GM19463 (cell line): Measurements from ENCODE around the gene HOXD13.

ENCODE experiments used
- ATAC-seq: cut with Tn5 transposase; IDR thresholded peaks from one replicate; pipeline ENCODE4 v1.9.1; 2021; ENCODE audit warnings: mild to moderate bottlenecking, moderate library complexity; ENCODE audit not compliant: unreplicated experiment

HOXD13 gene

DNA sequence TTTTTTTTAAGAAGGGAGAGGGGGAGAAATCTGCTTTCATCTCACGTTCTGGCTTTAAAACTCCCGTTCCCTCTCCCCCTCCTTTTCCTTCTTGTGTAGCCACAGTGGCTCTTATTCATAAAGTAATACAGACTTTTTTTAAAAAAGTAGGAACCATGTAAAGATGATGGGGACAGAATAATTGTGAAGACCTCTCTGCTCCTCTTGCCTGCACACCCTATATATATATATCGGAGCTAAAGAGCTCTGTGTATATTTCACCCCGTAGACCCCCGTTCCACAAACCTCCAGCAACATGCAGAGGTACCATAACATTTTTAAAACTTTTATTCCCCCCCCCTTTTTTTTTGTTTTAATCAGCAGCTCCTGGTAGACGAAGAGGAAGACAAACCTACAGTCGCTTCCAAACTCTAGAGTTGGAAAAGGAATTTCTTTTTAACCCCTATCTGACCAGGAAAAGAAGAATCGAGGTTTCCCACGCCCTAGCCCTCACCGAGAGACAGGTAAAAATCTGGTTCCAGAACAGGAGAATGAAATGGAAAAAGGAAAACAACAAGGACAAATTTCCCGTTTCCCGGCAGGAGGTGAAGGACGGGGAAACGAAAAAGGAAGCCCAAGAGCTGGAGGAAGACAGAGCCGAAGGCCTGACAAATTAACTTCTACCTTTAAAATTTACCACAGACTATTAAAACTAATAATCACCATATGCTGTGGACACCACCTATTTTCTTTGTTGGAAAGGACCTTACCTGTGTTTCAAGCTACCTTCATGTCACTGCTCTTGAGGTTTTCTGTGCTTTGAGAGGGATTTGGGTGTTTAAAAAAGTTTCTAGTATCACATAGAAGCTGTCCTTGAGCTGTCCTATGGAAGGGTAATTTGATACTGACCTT is 38.7 kb downstream of the HOXD13 start:
- ATAC-seq = no peak

DNA sequence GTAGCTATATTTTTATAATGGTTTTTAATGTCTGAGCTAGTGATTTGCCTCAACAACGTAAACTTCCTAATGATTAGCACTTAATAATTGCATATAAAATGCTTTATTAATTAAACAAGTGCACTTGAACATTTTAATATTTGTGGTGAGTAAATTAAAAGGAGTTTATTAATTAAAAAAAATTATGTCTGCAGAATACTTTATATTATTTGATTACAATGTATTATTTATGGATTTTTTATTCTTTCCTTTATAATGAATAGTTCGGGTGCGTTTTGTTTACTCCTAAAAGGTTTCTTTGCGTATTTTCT is 39.3 kb downstream of the HOXD13 start:
- ATAC-seq = no peak

DNA sequence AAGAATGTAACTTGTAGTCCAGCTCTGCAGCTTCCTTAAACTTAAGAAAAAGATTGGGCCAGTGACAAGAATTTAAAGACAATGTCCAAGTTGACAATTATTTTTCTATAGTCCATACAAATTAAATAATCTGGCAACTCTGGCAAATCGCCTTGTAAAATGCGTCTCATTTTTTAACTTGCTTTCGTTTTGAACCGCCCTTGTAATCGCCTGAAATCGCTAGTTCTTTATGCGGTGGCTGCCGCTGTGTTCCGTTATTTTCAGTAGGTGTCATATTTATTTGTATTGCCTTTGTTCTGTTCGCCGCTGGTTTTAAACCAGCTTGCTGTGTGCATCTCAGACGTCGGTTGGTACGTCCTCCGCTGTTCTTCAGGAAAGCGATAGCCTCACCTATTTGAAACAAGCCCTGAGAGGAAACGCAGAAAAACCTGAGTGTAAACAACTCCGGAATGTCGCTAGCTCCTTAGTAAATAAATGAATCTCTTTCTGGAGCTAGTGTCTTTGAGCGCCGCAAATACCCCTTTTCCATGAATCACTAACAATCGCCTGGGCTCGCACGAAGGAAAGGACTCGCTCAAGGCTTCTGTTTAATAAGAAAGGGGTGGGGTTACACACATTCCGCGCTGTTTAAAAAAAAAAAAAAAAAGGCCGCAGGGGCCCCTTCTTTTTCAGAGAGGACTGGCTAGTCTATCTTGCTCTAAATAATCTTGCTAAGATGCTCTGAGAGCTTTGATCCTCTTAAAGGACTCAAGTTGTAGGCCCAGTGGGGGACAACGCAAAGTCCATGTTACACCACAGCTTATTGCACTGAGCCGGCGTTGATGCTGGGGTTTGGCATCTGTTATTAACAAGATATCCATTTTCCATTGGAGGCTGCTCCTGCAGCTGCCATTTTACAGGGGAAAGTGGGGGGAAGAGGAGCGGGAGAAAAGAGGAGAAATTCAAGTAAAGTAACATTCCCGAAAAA is 40.0 kb downstream of the HOXD13 start:
- no peak for ATAC-seq

DNA sequence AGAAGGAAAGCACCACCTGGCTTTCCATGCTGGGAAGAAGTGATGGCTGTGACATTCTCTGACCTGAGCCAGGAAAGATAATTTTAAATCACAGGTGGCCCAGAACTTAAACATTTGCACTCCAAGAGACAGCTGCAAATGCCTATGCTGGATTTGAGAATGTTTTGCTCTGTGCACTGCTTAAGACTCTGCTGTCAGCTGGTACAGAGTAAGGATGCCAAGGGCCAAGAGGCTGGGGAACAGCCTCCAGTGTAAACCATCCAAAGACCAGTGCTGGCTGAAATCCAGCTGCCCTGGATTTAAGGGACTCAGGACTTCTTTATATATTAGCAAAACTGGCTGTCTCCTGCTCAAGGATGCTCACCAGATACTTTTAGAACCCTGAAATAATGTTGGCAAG is 40.9 kb downstream of the HOXD13 start:
- ATAC-seq = no peak

DNA sequence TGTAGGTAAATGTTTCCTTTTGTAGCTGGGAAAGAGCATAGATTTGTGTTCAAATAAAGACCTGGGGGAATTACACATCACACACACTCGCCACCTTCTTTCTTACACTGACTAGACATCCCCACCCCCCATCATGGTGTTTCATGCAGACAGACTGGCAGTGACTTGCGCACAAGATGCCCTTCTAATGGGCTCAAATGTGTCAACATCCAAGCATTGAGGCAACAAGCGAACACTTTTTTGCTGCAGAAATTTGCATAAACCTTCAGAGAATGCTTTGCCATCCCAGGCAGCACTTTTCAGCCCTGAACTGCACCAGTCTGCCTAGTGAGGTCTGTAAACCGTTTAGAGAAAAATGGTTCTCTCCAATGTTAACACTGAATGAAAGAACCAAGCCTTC is 41.5 kb downstream of the HOXD13 start:
- no peak for ATAC-seq

DNA sequence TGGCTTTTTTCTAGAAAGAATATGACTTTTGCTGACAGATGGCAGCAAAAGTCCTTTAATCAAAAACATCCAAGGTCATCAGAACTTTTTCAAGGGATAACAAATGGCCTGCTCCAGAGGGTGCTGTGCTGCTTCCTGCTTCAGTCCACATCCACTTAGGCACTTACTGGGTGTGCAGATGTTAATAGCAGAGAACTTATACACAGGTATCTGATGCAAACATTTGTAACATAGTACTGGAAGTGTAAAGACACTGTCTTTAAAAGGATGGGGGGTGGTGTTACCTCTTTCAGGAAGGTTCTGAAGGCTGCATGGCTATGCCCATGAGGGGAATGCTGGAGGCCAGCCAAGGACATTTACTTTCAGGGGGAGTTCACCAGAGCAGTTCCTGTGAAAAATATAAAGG is 42.5 kb downstream of the HOXD13 start:
- no peak for ATAC-seq

DNA sequence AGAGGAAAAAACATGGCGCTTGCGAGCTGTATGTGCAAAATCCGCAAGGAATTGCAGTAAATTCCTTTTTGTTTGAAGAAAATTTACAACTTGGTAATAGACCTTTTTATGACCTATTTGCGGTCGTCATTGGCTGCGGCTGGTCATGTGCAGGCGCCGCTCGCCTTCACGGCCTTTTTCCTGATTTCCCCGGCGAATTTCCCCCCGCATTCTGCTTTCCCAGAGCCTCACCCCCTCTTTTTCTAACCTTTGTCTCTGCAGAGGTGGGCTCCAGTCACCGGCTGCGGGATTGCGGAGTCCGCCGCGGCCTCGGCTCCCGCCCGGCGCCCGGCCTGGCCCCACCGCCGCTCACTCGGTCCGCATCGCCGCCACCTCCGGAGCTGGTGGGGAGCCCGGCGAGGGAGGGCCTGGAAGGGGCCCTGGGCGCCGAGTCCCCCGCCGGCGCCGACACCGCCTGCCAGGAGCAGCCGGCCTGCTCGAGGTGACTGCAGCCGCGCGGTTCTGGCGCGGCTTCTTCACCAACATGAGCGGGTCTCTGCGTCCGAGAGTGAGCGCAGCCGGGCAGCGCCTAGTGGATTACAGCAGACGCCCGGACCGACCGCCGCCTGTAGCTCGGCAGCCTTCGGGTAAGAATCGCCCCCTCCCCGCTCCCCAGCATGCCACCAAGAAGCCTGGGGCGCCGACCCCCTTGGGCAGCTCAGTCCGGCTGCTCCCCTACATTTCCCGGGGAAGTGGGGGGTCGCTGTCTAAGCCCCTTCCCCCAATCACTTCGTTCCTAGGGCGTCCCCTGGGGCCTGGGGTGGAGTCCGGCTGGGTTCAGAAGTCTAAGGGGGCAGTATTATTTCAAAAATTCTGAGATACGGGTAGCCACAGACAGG is 44.1 kb downstream of the HOXD13 start:
- no peak for ATAC-seq

DNA sequence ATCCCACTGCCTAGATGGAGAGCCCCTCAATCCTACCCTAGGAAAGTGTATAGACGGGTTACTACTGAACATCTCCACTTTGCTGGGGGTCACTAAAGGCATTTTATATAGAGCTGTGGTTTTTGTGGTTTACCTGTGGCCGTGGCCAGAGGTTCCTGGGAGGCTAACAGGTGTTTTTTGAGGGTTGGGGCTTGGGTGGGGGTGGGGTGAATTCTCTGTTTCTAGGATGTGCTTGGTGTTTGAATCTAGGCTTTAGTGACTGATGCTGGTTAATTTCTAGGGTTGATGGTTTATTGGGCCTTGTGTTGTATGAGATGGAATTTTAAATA is 44.7 kb downstream of the HOXD13 start:
- no peak for ATAC-seq

DNA sequence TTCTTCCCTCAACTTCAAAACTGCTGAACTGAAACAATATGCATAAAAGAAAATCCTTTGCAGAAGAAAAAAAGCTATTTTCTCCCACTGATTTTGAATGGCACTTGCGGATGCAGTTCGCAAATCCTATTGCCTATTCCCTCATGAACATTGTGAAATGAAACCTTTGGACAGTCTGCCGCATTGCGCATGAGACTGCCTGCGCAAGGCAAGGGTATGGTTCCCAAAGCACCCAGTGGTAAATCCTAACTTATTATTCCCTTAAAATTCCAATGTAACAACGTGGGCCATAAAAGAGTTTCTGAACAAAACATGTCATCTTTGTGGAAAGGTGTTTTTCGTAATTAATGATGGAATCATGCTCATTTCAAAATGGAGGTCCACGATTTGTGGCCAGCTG is 45.4 kb downstream of the HOXD13 start:
- ATAC-seq = no peak

DNA sequence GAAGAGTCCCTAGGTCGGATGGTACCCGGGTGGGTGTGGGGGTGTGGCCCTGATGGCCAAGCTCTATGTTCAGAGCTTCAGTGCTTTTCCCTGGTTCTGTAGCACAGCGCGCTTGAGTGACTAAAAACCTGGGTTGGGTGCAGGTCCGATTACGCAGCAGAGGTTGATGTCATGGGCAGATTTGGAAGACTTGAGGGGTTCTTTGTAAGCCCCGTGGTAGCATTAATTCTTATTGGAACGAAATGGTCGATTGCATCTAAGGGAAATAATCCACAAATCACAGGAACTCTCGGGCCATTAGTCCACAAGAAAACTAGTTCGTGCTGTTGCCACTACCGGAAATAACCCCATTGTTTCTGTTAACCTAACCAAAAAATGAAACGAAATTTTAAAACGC is 46.0 kb downstream of the HOXD13 start:
- ATAC-seq = no peak

DNA sequence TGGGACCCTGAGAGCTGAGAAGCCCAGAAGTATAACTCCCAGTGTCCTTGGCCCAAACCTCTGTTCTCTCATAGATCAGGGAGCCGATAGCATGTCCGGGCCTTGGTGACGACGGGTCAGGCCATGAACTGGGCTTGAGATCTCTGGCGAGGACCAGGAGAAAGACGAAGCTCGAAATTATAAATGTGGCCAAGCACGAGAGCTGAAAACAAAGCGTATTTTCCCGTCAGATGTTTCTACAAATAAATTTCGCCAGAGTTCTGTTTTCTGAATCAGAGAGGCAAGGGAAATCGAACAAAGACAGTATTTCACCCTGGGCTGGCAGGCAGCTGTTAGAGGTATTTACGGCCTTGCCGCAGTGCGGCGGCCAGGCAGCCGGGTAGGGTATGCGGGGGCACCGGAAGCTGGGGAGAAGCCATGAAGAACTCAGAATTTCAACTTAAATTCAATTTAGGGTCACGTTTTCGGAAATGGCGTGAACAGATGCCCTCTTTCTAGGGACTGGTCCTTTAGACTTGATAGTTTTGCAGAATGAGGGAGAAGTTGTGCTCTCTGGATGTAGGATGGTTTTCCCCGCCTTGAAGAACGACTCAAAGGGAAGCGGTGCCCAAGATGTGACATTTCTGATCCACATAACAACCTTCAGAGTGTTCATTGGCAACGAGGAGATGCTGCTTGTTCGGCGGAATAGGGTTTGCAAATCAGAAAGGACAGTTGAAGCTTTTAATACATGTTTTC is 46.6 kb downstream of the HOXD13 start:
- ATAC-seq = no peak

DNA sequence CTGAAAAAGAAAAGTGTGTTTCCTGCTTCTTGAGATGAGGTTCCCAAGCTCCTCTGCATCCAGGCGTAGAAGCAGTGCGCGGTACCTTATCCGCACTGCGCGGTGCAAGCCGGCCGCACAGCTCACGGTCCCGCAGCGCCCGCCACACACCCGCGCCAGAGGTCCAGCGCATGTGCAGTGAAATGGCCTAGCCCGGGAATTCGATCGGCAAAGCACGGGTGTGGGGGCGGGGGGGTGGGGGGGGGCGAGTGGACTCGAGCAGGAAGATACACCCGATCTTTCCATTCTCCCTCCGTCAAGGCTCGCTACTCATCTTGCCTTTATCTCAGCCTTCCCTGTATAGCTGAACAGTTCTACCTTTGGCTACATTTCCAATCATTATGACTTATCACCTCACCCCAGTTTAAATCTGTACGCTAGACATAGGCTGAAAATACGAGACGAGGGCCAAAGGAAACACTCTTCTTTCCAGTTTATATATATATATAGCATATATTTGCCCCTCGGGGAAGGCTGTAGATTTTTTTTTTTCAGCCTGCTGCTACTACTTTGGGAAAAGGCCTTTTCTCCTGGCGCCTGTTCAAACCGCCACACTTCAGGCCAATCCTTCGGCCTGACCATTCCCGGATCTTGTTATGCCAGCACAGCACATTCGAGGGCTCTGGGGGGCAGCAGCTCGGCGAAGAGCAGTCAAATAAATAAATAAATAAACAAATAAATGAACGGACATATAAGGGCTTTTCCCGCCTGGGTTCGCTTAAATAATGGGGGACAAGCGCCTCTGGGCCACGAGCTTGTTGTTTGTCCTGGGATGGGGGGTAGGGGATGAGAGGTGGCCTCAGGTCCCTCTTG is 47.4 kb downstream of the HOXD13 start:
- ATAC-seq = no peak

DNA sequence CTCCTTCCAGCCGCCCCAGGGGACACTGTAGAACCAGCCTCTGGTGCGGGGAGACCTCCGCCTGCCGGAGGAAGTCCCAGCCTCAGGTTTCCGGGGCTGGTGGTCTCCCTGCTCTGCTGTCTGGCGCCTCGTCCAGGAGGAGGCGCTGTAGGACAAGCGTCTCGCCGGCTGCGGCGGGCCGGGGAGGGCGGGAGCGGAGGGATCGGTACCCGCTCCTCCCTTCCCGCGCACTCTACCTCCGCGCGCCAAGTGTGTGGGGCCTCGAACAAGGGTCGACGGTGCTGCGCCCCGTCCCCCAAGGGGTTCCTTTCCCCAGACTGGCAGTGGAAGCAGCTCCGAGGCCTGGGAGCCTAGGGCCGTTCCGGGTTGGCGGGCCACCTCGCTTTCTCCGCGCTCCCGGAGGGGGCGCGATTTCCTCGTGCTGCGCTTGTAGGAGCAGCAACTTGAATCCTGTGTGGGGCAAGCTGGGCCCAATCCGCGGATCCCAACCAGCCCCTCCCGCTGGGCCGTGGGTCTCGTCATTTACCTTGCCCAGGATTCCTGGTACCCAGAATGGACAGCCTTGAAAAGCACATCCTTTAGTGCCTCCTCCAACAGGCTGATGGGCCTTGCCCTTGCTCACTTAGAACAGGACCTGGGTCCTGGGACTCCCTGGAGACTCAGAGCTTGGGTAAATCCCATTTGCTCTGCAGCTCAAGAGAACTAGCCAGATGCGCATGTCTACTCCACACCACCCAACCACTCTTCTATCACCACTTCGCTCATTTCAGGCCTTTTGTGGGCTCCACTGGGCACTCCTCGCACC is 48.2 kb downstream of the HOXD13 start:
- ATAC-seq = peak; percentile 96

DNA sequence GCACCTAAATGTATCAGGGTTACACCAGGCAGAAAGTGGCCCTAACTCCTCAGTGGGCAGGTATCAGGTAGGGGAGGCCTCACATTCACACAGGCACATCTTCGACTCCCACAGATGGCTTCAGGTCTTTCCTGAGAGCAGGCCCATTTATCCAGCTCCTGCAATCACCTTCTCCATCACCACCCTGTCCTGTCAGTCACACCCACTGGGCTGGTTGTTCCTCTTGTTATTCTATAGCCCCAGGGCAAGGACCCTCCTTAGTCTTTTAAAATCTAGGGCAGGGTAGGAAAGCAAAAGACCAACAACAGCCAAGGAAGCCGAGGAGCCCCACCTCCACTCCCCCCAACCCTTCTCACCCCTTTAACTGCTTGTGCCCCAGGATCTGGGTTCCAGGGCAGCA is 49.8 kb downstream of the HOXD13 start:
- no peak for ATAC-seq
